Ascending aorta (tissue), 2 donors: ENCODE measurements around the gene LHFPL6. TPM values are rescaled to one million over a fixed set of nuclear protein-coding genes. Genes with fewer than 3 reads are reported as not detected.

Source experiments
- DNase-seq, 2 donors: peaks; one replicate each; pipeline ENCODE4 v3.0.0-alpha.2; 2019; ENCODE audit warnings: low spot score in 2 of 2
- H3K27ac ChIP-seq, 2 donors: fragments of 200-600 bp; sonication (generic); one replicate each; pipeline ENCODE4 v1.5.1; 2016 to 2017; ENCODE audit warnings: mild to moderate bottlenecking in 1 of 2
- H3K27me3 ChIP-seq: fragments of 200-600 bp; sonication (generic); one replicate; pipeline ENCODE4 v1.5.1; 2017
- H3K36me3 ChIP-seq, 2 donors: fragments of 200-600 bp; sonication (generic); one replicate each; pipeline ENCODE4 v1.5.1; 2016
- H3K4me1 ChIP-seq, 2 donors: fragments of 200-600 bp; sonication (generic); one replicate each; pipeline ENCODE4 v1.5.1; 2016 to 2017; ENCODE audit warnings: mild to moderate bottlenecking in 1 of 2
- H3K4me3 ChIP-seq, 2 donors: fragments of 200-600 bp; sonication (generic); one replicate each; pipeline ENCODE4 v1.5.1; 2016 to 2017; ENCODE audit warnings: mild to moderate bottlenecking in 1 of 2
- H3K9me3 ChIP-seq, 2 donors: fragments of 200-600 bp; sonication (generic); one replicate each; pipeline ENCODE4 v1.5.1; 2016
- CTCF ChIP-seq, 3 experiments: fragments of 200-600 bp in 2 of 3; fragments of 450-650 bp in 1 of 3; sonication (generic) in 2 of 3; IDR thresholded peaks; one replicate each; pipeline ENCODE4 v1.5.1; 2016 to 2019; ENCODE audit warnings: antibody characterized with exemption in 3 of 3, mild to moderate bottlenecking in 1 of 3, moderate library complexity in 1 of 3
- intact Hi-C: fragments of 100-400 bp; cut with DNase I; formaldehyde crosslinking; loops from one replicate; pipeline ENCODE4 v1.15.1; 2023
- total RNA-seq: library from RNA; depleted of rRNA; stranded (reverse); fragments of >200 nt; gene quantifications from one replicate; pipeline ENCODE4 v1.1.0, GENCODE V29; 2016

The LHFPL6 gene
- total RNA-seq, 1 donor from 2014 or later: 69.4 TPM

- no peak for DNase-seq
- Histone ChIP-seq H3K9me3 (no peaks in the 10 kb centered on the region), H3K4me3 (no peak overlapping the region), H3K36me3 (no peaks in the 10 kb centered on the region), H3K4me1 (peaks cover 0 to 29% of the 10 kb centered on the region in 2 donors), H3K27ac (no peak overlapping the region), H3K27me3 (no peaks in the 10 kb centered on the region)
- intact Hi-C loops: loop anchor here (5.0 to 10.0 kb wide), 4 partner anchors 108 to 384 kb away; partner anchors contain the start of genes NHLRC3 and PROSER1
- no peak for TF ChIP-seq CTCF (IDR thresholded peaks at IDR 0.05)
Observed at GRCh38 chr13:39419068-39419467, 183.9 kb downstream of the LHFPL6 start.

DNA sequence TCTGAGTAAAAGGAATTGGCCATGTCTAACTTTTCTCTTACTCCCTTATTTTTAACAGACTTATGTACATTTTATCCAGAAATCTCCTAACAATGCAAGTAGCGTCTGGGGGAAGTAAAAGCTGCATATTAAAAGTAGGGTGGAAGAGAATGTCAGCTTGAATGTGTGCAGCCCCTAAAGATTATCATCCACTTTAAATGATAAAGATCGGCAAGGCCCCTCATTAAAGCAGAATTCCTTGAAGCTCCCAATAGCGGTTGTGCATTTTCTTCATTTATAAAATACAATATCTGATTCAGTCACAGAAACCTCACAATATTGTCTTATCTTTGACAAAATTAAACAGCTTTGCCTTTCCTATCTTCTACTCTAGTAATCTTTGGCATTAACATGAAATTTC is 184.6 kb downstream of the LHFPL6 start:
- DNase-seq: no peak
- Histone ChIP-seq H3K9me3 (no peaks in the 10 kb centered on the region), H3K4me3 (no peak overlapping the region), H3K27me3 (no peaks in the 10 kb centered on the region), H3K4me1 (peaks cover 0 to 29% of the 10 kb centered on the region in 2 donors), H3K36me3 (no peaks in the 10 kb centered on the region), H3K27ac (no peak overlapping the region)
- TF ChIP-seq CTCF (IDR thresholded peaks at IDR 0.05): no peak
- intact Hi-C loops: loop anchor here (5.0 to 10.0 kb wide), 4 partner anchors 109 to 384 kb away; partner anchors contain the start of genes NHLRC3 and PROSER1

- H3K4me1 ChIP-seq: peaks cover 0 to 29% of the 10 kb centered on the region in 2 donors
- H3K27me3 ChIP-seq: no peaks in the 10 kb centered on the region
- DNase-seq: no peak
- intact Hi-C loops: loop anchor here (5.0 to 10.0 kb wide), 4 partner anchors 110 to 383 kb away; partner anchors contain the start of genes NHLRC3 and PROSER1
- H3K27ac ChIP-seq: peak overlapping the region; percentile 1 to 62
- H3K9me3 ChIP-seq: no peaks in the 10 kb centered on the region
- peak overlapping the region in 1 of 2 donors; percentile 46 for H3K4me3 ChIP-seq
- no peaks in the 10 kb centered on the region for H3K36me3 ChIP-seq
- no peak for TF ChIP-seq CTCF (IDR thresholded peaks at IDR 0.05)
Observed at GRCh38 chr13:39417643-39418042, 185.3 kb downstream of the LHFPL6 start.

DNA sequence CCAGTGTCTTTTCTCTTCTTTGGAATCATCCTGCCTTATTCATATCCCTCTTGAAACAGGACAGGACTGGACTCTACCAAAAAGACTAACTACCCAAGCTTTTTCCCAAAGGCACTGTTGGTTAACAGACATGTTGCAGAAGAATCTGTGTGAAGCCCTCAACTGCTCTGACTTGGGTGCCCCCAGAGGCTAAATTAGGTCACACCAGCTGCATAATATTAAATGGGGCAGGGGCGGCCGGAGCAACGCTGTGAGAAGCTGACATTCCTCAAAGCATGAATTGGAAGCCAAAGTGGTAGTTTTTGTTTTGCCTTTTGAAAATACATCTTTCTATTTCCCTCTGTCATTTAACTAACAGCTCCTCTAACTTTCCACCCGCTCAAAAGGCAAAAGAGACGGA is 185.9 kb downstream of the LHFPL6 start:
- no peaks in the 10 kb centered on the region for H3K27me3 ChIP-seq
- no peak for DNase-seq
- H3K9me3 ChIP-seq: no peaks in the 10 kb centered on the region
- TF ChIP-seq CTCF (IDR thresholded peaks at IDR 0.05): peak in 2 of 3 experiments; percentile 20 to 27
- peak overlapping the region; percentile 1 to 62 for H3K27ac ChIP-seq
- peak overlapping the region; percentile 13 to 46 for H3K4me3 ChIP-seq
- H3K4me1 ChIP-seq: peaks cover 0 to 29% of the 10 kb centered on the region in 2 donors
- intact Hi-C loops: loop anchor here (5.0 to 10.0 kb wide), 4 partner anchors 110 to 382 kb away; partner anchors contain the start of genes NHLRC3 and PROSER1
- H3K36me3 ChIP-seq: no peaks in the 10 kb centered on the region

DNA sequence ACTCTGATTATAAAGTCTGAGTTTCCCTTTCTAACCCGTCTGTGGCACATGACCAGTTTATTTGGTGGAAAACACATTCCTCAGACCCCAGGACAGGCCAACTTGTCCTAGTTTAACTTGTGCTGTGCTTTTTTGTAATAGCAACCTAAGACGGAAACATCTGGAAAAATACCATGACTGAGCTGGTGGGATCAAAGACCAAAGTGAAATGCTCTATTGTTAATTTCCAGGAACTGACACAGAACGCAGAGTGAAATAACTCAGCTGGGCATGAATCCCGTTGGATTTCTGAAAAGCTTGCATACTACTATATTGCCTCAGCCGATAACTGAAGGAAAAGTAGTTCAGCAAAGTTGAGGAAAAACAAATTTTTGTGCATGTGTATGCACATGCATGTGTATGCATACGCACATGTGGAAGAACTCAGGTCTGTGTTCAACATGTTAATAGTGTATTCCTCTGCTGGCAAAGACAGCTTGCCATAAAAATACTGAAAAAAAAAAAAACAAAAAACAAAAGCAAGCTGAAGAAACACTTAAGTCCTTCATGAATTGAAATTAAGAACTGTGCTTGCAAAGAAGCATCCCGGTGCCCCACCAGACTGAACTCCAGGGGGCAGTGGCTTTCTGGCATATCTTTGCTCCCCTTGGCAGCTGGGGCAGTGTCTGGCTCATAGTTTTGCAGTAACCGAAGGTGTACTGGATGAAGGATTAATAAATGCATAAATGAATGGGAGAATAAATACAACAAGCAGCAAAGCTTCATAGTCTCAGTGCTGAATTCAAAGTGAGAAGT is 187.8 kb downstream of the LHFPL6 start:
- Histone ChIP-seq H3K4me1 (peaks cover 0 to 29% of the 10 kb centered on the region in 2 donors), H3K36me3 (no peaks in the 10 kb centered on the region), H3K9me3 (no peaks in the 10 kb centered on the region), H3K27me3 (no peaks in the 10 kb centered on the region), H3K4me3 (peak overlapping the region; percentile 28 to 40), H3K27ac (peak overlapping the region; percentile 45 to 62)
- intact Hi-C loops: loop anchor here (1.0 to 10.0 kb wide), 5 partner anchors 112 to 380 kb away; partner anchors contain the start of genes LHFPL6, NHLRC3 and PROSER1
- peak in 1 of 2 donors; percentile 73 for DNase-seq
- TF ChIP-seq CTCF (IDR thresholded peaks at IDR 0.05): peak in 2 of 3 experiments; percentile 5 to 53
